K562 (cell line): ENCODE data around the gene C1QC. TPM values are rescaled to one million over a fixed set of nuclear protein-coding genes. Genes with fewer than 3 reads are reported as not detected.
A peak's percentile ranks its signal among the peaks of the same experiment; 100 is the strongest.

Source experiments
- BCL6 ChIP-seq: fragments of 250-450 bp; sonication (Bioruptor Pico); IDR thresholded peaks from 2 replicates; pipeline ENCODE4 v1.4.0; 2020
- CC2D1A ChIP-seq: fragments of 450-650 bp; IDR thresholded peaks from 2 replicates; pipeline ENCODE4 v1.6.1; 2017; ENCODE audit warnings: mild to moderate bottlenecking
- CHD2 ChIP-seq: IDR thresholded peaks from 2 replicates; pipeline ENCODE4 v1.6.1; 2011; ENCODE audit warnings: low read depth, low read length
- ETV6 ChIP-seq, 3 experiments: fragments of 150-350 bp in 1 of 3; sonication (generic) in 1 of 3; formaldehyde crosslinking in 1 of 3; IDR thresholded peaks; 2 replicates each; pipeline versions ENCODE4 v1.6.1 to v1.8.0; 2014 to 2022; ENCODE audit warnings: borderline replicate concordance in 2 of 3, low read depth in 2 of 3, antibody characterized with exemption in 1 of 3, low read length in 1 of 3, mild to moderate bottlenecking in 1 of 3, missing genetic modification reagents in 1 of 3
- KDM5B ChIP-seq: fragments of 200-600 bp; sonication (generic); IDR thresholded peaks from 2 replicates; pipeline ENCODE4 v1.6.1; 2012; ENCODE audit warnings: low read depth, mild to moderate bottlenecking, moderate library complexity, low read length, control low read depth, inconsistent platforms; ENCODE audit not compliant: insufficient replicate concordance
- NFYB ChIP-seq: IDR thresholded peaks from 2 replicates; pipeline ENCODE4 v1.6.1; 2011; ENCODE audit warnings: mild to moderate bottlenecking, moderate library complexity; ENCODE audit not compliant: insufficient read length; ENCODE audit errors: extremely low read depth
- NR2C2 ChIP-seq, 2 experiments: fragments of 200-800 bp in 1 of 2; sonication (Bioruptor generic) in 1 of 2; sonication (generic) in 1 of 2; formaldehyde crosslinking in 1 of 2; IDR thresholded peaks; 2 replicates each; pipeline versions ENCODE4 v1.6.1 to v1.8.0; 2016 to 2022; ENCODE audit warnings: mild to moderate bottlenecking in 1 of 2, missing compliant biosample characterization in 1 of 2, missing genetic modification characterization in 1 of 2, missing genetic modification reagents in 1 of 2
- NR4A1 ChIP-seq, 2 experiments: fragments of 250-450 bp in 1 of 2; fragments of 450-650 bp in 1 of 2; sonication (Bioruptor Pico) in 1 of 2; IDR thresholded peaks; 2 replicates each; pipeline versions ENCODE4 v1.4.0 to v1.6.1; 2016 to 2020; ENCODE audit warnings: mild to moderate bottlenecking in 2 of 2, missing compliant biosample characterization in 1 of 2, missing genetic modification characterization in 1 of 2, moderate library complexity in 1 of 2
- RBM39 ChIP-seq: fragments of 200-400 bp; formaldehyde crosslinking; optimal IDR thresholded peaks from 2 replicates; pipeline ENCODE3; 2018; ENCODE audit warnings: low read depth, low read length
- RFX5 ChIP-seq: IDR thresholded peaks from 2 replicates; pipeline ENCODE4 v1.6.1; 2011; ENCODE audit warnings: low read depth, mild to moderate bottlenecking, improper control_type of control experiment, low read length
- SIN3B ChIP-seq: fragments of 450-650 bp; IDR thresholded peaks from 2 replicates; pipeline ENCODE4 v1.6.1; 2017; ENCODE audit warnings: low read depth, mild to moderate bottlenecking, moderate library complexity
- SIX5 ChIP-seq, 2 experiments: IDR thresholded peaks; 2 replicates each; pipeline ENCODE4 v1.6.1; 2011; ENCODE audit warnings: low read length in 2 of 2, borderline replicate concordance in 1 of 2, low read depth in 1 of 2, mild to moderate bottlenecking in 1 of 2, moderate library complexity in 1 of 2; ENCODE audit not compliant: insufficient read depth in 1 of 2
- SNIP1 ChIP-seq: fragments of 450-650 bp; IDR thresholded peaks from 2 replicates; pipeline ENCODE4 v1.7.1; 2017; ENCODE audit warnings: low read depth, mild to moderate bottlenecking
- STAG1 ChIP-seq: sonication (generic); formaldehyde crosslinking; IDR thresholded peaks from 2 replicates; pipeline ENCODE4 v1.5.0; 2020; ENCODE audit warnings: missing genetic modification reagents, borderline replicate concordance
- TAF15 ChIP-seq: fragments of 200-400 bp; formaldehyde crosslinking; IDR thresholded peaks from 2 replicates; pipeline ENCODE4 v1.6.1; 2017; ENCODE audit warnings: mild to moderate bottlenecking, low read depth, low read length, moderate library complexity
- ZNF584 ChIP-seq: fragments of 200-800 bp; sonication (Bioruptor generic); IDR thresholded peaks from 2 replicates; pipeline ENCODE4 v1.6.1; 2016; ENCODE audit warnings: low read depth, mild to moderate bottlenecking, missing genetic modification characterization, missing compliant biosample characterization
- ZNF586 ChIP-seq: fragments of 450-650 bp; formaldehyde crosslinking; conservative IDR thresholded peaks from 2 replicates; pipeline ENCODE4 v1.4.0; 2020; ENCODE audit warnings: mild to moderate bottlenecking, moderate library complexity
- ZNF707 ChIP-seq: fragments of 250-450 bp; sonication (Bioruptor Pico); conservative IDR thresholded peaks from 2 replicates; pipeline ENCODE4 v1.8.0; 2022; ENCODE audit warnings: inconsistent platforms, mild to moderate bottlenecking, moderate library complexity
- polyA plus RNA-seq, 8 experiments: library from polyadenylated mRNA; depleted of rRNA in 4 of 8; stranded (reverse) in 5 of 8; unstranded in 3 of 8; fragments of >200 nt; fragmentation: Nextera tagmentation in 2 of 8; fragmentation: Illumina TruSeq in 1 of 8; extraction: Ambion mirVana in 2 of 8; extraction: Trizol in 1 of 8; gene quantifications; 2 replicates each; pipeline versions ENCODE4 v1.2.1 to v1.2.3, GENCODE V29; 2011 to 2014; ENCODE audit warnings: inconsistent platforms in 1 of 8, missing spikeins in 1 of 8
- total RNA-seq, 7 experiments: library from RNA; depleted of rRNA in 6 of 7; stranded (reverse); fragments of >200 nt in 6 of 7; fragmentation: Illumina TruSeq in 2 of 7; extraction: Trizol in 2 of 7; gene quantifications; 2 replicates each; pipeline versions ENCODE4 v1.2.1 to v1.2.3, GENCODE V29; 2011 to 2021; ENCODE audit warnings: low replicate concordance in 1 of 7
- TF ChIP-seq, protein P1 (sequence below): sonication (generic); formaldehyde crosslinking; IDR thresholded peaks from 2 replicates; pipeline ENCODE4 v1.8.0; 2022; ENCODE audit warnings: mild to moderate bottlenecking, missing genetic modification reagents
- TF ChIP-seq, protein P2 (sequence below): sonication (generic); formaldehyde crosslinking; IDR thresholded peaks from 2 replicates; pipeline ENCODE4 v1.8.0; 2022; ENCODE audit warnings: mild to moderate bottlenecking, missing genetic modification reagents
- TF ChIP-seq, protein P3 (sequence below): fragments of 250-450 bp; sonication (Bioruptor Pico); IDR thresholded peaks from 2 replicates; pipeline ENCODE4 v1.4.0; 2020; ENCODE audit warnings: mild to moderate bottlenecking, moderate library complexity

Gene C1QC
- total and polyA plus RNA-seq, 9 of the 15 experiments (the other 6 are each of a cell fraction or from before 2014, with no cell fraction given) = 0.69 TPM; not detected in 8

DNA sequence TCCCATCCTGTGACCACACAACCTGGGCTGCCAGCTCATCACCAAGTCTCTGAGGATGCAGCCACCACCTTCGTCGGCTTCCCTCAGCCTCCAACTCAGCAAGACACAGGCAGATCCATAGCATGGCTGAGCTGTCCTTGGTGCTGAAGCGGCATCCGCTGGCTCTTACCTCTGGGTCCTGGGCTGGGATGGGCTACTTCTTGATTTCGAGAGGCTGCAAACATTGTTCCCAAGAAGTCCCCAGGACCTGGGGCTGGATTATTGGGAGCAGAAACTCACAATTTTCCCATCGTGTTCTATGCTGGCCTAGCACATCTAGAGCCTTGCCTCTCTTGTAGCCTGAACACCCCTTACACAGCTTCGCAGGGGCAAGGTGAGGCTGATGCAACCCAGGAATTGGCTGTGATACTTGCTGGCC lies 31.9 kb upstream of the C1QC start (continued):
- TF ChIP-seq, protein P1, sequence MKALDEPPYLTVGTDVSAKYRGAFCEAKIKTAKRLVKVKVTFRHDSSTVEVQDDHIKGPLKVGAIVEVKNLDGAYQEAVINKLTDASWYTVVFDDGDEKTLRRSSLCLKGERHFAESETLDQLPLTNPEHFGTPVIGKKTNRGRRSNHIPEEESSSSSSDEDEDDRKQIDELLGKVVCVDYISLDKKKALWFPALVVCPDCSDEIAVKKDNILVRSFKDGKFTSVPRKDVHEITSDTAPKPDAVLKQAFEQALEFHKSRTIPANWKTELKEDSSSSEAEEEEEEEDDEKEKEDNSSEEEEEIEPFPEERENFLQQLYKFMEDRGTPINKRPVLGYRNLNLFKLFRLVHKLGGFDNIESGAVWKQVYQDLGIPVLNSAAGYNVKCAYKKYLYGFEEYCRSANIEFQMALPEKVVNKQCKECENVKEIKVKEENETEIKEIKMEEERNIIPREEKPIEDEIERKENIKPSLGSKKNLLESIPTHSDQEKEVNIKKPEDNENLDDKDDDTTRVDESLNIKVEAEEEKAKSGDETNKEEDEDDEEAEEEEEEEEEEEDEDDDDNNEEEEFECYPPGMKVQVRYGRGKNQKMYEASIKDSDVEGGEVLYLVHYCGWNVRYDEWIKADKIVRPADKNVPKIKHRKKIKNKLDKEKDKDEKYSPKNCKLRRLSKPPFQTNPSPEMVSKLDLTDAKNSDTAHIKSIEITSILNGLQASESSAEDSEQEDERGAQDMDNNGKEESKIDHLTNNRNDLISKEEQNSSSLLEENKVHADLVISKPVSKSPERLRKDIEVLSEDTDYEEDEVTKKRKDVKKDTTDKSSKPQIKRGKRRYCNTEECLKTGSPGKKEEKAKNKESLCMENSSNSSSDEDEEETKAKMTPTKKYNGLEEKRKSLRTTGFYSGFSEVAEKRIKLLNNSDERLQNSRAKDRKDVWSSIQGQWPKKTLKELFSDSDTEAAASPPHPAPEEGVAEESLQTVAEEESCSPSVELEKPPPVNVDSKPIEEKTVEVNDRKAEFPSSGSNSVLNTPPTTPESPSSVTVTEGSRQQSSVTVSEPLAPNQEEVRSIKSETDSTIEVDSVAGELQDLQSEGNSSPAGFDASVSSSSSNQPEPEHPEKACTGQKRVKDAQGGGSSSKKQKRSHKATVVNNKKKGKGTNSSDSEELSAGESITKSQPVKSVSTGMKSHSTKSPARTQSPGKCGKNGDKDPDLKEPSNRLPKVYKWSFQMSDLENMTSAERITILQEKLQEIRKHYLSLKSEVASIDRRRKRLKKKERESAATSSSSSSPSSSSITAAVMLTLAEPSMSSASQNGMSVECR = 0 out of 2 replicates have a peak, but pooled peaks have one; percentile 32
- no peak for TF ChIP-seq ZNF586
- TF ChIP-seq ETV6 (IDR thresholded peaks at IDR 0.05; ENCODE audit: borderline replicate concordance in 1 of 2, low read depth in 2 of 2, low read length in 1 of 2) = no peak
- TF ChIP-seq ETV6 (CRISPR knock-in tag; IDR thresholded peaks at IDR 0.05; ENCODE audit: borderline replicate concordance) = no peak
- TF ChIP-seq RBM39 = no peak
- TF ChIP-seq TAF15 = no peak
- no peak for TF ChIP-seq SNIP1
- no peak for TF ChIP-seq STAG1
- TF ChIP-seq ZNF584 (CRISPR knock-in tag) = 0 out of 2 replicates have a peak, but pooled peaks have one; percentile 54
- no peak for TF ChIP-seq NR4A1 (CRISPR knock-in tag; IDR thresholded peaks at IDR 0.05)
- peak; percentile 41; the same call in 1 of the 2 replicates for TF ChIP-seq NR4A1 (tag; IDR thresholded peaks at IDR 0.05)
- TF ChIP-seq BCL6 (CRISPR knock-in tag) = peak; percentile 43; the same call in 1 of the 2 replicates
- TF ChIP-seq, protein P2, sequence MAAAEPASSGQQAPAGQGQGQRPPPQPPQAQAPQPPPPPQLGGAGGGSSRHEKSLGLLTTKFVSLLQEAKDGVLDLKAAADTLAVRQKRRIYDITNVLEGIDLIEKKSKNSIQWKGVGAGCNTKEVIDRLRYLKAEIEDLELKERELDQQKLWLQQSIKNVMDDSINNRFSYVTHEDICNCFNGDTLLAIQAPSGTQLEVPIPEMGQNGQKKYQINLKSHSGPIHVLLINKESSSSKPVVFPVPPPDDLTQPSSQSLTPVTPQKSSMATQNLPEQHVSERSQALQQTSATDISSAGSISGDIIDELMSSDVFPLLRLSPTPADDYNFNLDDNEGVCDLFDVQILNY (CRISPR knock-in tag) = peak; percentile 90
- TF ChIP-seq NFYB = no peak
- TF ChIP-seq SIN3B = no peak
- no peak for TF ChIP-seq CC2D1A
- no peak for TF ChIP-seq CHD2
- TF ChIP-seq KDM5B = no peak
- no peak for TF ChIP-seq ZNF707 (CRISPR knock-in tag)
- peak; percentile 76; the same call in 1 of the 2 replicates for TF ChIP-seq NR2C2 (CRISPR knock-in tag; IDR thresholded peaks at IDR 0.05)
- TF ChIP-seq NR2C2 (tag; IDR thresholded peaks at IDR 0.05) = no peak
- no peak for TF ChIP-seq SIX5 (IDR thresholded peaks at IDR 0.05; ENCODE audit: borderline replicate concordance in 1 of 2, insufficient read depth in 1 of 2, low read depth in 1 of 2, low read length in 2 of 2)
- TF ChIP-seq, protein P3, sequence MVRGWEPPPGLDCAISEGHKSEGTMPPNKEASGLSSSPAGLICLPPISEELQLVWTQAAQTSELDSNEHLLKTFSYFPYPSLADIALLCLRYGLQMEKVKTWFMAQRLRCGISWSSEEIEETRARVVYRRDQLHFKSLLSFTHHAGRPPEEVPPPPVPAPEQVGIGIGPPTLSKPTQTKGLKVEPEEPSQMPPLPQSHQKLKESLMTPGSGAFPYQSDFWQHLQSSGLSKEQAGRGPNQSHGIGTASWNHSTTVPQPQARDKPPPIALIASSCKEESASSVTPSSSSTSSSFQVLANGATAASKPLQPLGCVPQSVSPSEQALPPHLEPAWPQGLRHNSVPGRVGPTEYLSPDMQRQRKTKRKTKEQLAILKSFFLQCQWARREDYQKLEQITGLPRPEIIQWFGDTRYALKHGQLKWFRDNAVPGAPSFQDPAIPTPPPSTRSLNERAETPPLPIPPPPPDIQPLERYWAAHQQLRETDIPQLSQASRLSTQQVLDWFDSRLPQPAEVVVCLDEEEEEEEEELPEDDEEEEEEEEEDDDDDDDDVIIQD (CRISPR knock-in tag) = no peak
- no peak for TF ChIP-seq RFX5
